ENCODE results near the gene CBY2. TPM values are rescaled to one million over a fixed set of nuclear protein-coding genes. Genes with fewer than 3 reads are reported as not detected.
"Not testable (repeated sequence)": the region's sequence is repeated elsewhere in the genome, so short reads cannot be mapped to it uniquely, and the experiment has no call there.

CBY2 gene, protein sequence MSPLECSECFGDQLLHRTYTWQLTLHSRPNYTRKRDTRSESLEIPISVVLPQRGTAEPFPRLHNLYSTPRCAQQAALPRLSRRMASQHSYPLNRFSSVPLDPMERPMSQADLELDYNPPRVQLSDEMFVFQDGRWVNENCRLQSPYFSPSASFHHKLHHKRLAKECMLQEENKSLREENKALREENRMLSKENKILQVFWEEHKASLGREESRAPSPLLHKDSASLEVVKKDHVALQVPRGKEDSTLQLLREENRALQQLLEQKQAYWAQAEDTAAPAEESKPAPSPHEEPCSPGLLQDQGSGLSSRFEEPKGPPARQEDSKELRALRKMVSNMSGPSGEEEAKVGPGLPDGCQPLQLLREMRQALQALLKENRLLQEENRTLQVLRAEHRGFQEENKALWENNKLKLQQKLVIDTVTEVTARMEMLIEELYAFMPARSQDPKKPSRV
- not detected for total RNA-seq

GRCh38 chr13:45702088-45702487 is at the start of gene CBY2:
Gene CBY2, plus strand, starts transcription at chr13:45702320. Its CDS starts 71 bp downstream, at chr13:45702391.
- Mint-ChIP-seq H3K9me3 (ENCODE audit: low read depth) (no peaks in the 10 kb centered on the region), H3K36me3 (ENCODE audit: low read depth) (no peaks in the 10 kb centered on the region), H3K27me3 (peaks cover 7% of the 10 kb centered on the region), H3K4me1 (peaks cover 22% of the 10 kb centered on the region), H3K27ac (peak within 1 kb of the TSS; percentile 84), H3K4me3 (peak within 1 kb of the TSS; percentile 4)
- ChIA-PET POLR2A (no interaction called here), CTCF (interaction anchor here (0.6 to 1.0 kb wide), 3 partner anchors 13 to 264 kb away, joined by 3 to 4 read pairs (median 3); no protein-coding TSS in a partner anchor)
- intact Hi-C loops (cut with DNase I, micrococcal nuclease): loop anchor here in 1 of 2 experiments (5.0 kb wide), 1 partner anchor 495 kb away; no protein-coding TSS in a partner anchor
- DNase-seq: no peak
- ATAC-seq: peak; percentile 23

DNA sequence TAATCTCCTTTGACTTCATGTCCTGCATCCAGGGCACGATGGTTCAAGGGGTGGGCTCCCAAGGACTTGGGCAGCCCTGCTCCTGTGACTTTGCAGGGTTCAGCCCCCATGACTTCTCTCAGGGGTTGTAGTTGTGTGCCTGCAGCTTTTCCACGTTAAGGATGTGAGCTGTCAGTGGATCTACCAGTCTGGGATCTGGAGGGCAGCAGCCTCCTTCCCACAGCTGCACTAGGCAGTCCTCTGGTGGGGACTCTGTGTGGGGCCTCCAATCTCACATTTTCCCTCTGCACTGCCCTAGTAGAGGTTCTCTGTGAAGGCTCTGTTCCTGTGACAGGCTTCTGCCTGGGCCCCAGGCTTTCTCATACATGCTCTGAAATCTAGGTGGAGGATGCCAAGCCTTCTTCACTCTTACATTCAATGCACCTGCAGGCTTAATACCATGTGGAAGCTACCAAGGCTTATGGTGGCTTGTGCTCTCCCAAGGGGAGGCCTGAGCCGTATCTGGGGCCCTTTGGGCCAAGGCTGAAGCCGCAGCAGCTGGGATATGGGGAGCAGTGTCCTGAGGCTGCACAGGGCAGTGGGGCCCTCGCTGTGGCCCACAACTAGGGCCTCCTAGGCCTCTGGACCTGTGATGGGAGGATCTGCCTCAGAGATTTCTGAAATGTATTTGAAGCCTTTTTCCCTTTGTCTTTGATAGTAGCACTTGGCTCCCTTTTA is 47.3 kb upstream of the CBY2 start:
- ChIA-PET POLR2A (no interaction called here), CTCF (interaction anchor here (1.3 kb wide), 1 partner anchor 23 kb away, joined by 4 read pairs; no protein-coding TSS in a partner anchor)
- DNase-seq: no peak
- Mint-ChIP-seq H3K4me3 (no peak overlapping the region), H3K27me3 (no peaks in the 10 kb centered on the region), H3K4me1 (peaks cover 5% of the 10 kb centered on the region), H3K36me3 (ENCODE audit: low read depth) (no peaks in the 10 kb centered on the region), H3K9me3 (ENCODE audit: low read depth) (no peaks in the 10 kb centered on the region), H3K27ac (no peak overlapping the region)
- intact Hi-C loops (cut with DNase I, micrococcal nuclease): no loop called here
- no peak for ATAC-seq

- Mint-ChIP-seq H3K4me1 (peaks cover 8% of the 10 kb centered on the region), H3K4me3 (no peak overlapping the region), H3K27ac (no peak overlapping the region), H3K9me3 (ENCODE audit: low read depth) (peaks cover 2% of the 10 kb centered on the region), H3K36me3 (ENCODE audit: low read depth) (no peaks in the 10 kb centered on the region), H3K27me3 (no peaks in the 10 kb centered on the region)
- intact Hi-C loops (cut with DNase I, micrococcal nuclease): no loop called here
- ATAC-seq (no peak), DNase-seq (no peak)
- POLR2A ChIA-PET: no interaction called here
- CTCF ChIA-PET: no interaction called here
These were observed 43.4 kb upstream of the CBY2 start for GRCh38 chr13:45658586-45659235.

DNA sequence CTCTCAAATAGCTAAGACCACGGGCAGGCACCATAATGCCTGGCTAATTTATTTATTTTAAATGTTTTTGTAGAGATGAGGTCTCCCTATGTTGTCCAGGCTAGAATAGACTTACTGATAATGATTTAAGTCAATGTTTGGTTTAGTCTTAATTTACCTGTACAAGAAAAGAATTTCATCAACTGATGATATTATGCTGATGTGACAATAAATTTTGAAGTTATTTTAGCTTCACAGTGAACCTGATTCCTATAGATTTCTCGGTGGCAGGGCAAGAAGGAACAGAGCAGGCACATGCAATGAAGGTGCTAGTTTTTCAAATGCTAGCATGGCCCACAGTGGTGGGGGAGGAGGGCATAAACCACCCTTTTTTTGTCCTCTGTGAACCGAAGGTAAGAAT is 42.6 kb upstream of the CBY2 start:
- Mint-ChIP-seq H3K9me3 (ENCODE audit: low read depth) (peaks cover 2% of the 10 kb centered on the region), H3K4me1 (peaks cover 8% of the 10 kb centered on the region), H3K36me3 (ENCODE audit: low read depth) (no peaks in the 10 kb centered on the region), H3K27me3 (no peaks in the 10 kb centered on the region), H3K4me3 (no peak overlapping the region), H3K27ac (no peak overlapping the region)
- ATAC-seq: no peak
- CTCF ChIA-PET: no interaction called here
- DNase-seq: no peak
- intact Hi-C loops (cut with DNase I, micrococcal nuclease): no loop called here
- POLR2A ChIA-PET: no interaction called here

DNA sequence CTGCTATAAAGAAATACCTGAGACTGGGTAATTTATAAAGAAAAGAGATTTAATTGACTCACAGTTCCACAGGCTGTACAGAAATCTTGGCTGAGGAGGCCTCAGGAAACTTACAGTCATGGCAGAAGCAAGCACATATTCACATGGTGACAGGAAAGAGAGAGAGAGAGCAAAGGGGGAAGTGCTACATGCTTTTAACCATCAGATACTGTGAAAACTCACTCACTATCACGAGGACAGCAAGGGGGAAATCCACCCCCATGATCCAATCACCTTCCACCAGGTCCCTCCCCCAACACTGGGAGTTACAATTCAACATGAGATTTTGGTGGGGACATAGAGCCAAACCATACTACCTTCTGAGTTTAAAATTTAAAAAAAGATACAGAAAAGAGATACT is 41.7 kb upstream of the CBY2 start:
- intact Hi-C loops (cut with DNase I, micrococcal nuclease): loop anchor here in 1 of 2 experiments (10.0 kb wide), 1 partner anchor 56 kb away; no protein-coding TSS in a partner anchor
- POLR2A ChIA-PET: not testable (repeated sequence)
- peak; percentile 26 for ATAC-seq

GRCh38 chr13:45662162-45662561 is 40.0 kb upstream of the CBY2 start:
- intact Hi-C loops (cut with DNase I, micrococcal nuclease): loop anchor here in 1 of 2 experiments (10.0 kb wide), 1 partner anchor 57 kb away; no protein-coding TSS in a partner anchor
- Mint-ChIP-seq H3K27ac (no peak overlapping the region), H3K4me1 (peaks cover 8% of the 10 kb centered on the region), H3K36me3 (ENCODE audit: low read depth) (no peaks in the 10 kb centered on the region), H3K27me3 (no peaks in the 10 kb centered on the region), H3K4me3 (no peak overlapping the region), H3K9me3 (ENCODE audit: low read depth) (peaks cover 2% of the 10 kb centered on the region)
- DNase-seq: no peak
- no peak for ATAC-seq
- CTCF ChIA-PET: interaction anchor here (1.0 kb wide), 1 partner anchor 14 kb away, joined by 3 read pairs; no protein-coding TSS in a partner anchor
- POLR2A ChIA-PET: interaction anchor here (0.6 kb wide), 1 partner anchor 224 kb away, joined by 3 read pairs; no protein-coding TSS in a partner anchor

More for the DNA sequence above, 41.7 kb upstream of the CBY2 start:
- H3K27me3 Mint-ChIP-seq; CTCF ChIA-PET; H3K9me3 Mint-ChIP-seq (ENCODE audit: low read depth); H3K4me1 Mint-ChIP-seq; H3K4me3 Mint-ChIP-seq; H3K27ac Mint-ChIP-seq; DNase-seq; H3K36me3 Mint-ChIP-seq (ENCODE audit: low read depth): not testable (repeated sequence)

DNA sequence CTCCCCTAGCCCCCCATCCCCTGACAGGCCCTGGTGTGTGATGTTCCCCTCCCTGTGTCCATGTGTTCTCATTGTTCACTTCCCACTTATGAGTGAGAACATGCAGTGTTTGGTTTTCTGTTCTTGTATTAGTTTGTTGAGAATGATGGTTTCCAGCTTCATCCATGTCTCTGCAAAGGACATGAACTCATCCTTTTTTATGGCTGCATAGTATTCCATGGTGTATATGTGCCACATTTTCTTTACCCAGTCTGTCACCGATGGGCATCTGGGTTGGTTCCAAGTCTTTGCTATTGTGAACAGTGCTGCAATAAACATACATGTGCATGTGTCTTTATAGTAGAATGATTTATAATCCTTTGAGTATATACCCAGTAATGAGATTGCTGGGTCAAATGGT is 39.2 kb upstream of the CBY2 start:
- DNase-seq; CTCF ChIA-PET; H3K27me3 Mint-ChIP-seq; ATAC-seq; H3K27ac Mint-ChIP-seq; POLR2A ChIA-PET; H3K4me1 Mint-ChIP-seq; H3K4me3 Mint-ChIP-seq; H3K36me3 Mint-ChIP-seq (ENCODE audit: low read depth); H3K9me3 Mint-ChIP-seq (ENCODE audit: low read depth): not testable (repeated sequence)
- intact Hi-C loops (cut with DNase I, micrococcal nuclease): loop anchor here in 1 of 2 experiments (10.0 kb wide), 1 partner anchor 58 kb away; no protein-coding TSS in a partner anchor

DNA sequence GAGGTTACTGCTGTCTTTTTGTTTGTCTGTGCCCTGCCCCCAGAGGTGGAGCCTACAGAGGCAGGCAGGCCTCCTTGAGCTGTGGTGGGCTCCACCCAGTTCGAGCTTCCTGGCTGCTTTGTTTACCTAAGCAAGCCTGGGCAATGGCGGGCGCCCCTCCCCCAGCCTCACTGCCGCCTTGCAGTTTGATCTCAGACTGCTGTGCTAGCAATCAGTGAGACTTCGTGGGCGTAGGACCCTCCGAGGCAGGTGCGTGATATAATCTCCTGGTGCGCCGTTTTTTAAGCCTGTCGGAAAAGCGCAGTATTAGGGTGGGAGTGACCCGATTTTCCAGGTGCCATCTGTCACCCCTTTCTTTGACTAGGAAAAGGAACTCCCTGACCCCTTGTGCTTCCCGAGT is 32.5 kb upstream of the CBY2 start:
- intact Hi-C loops (cut with DNase I, micrococcal nuclease): loop anchor here in 1 of 2 experiments (10.0 kb wide), 1 partner anchor 65 kb away; no protein-coding TSS in a partner anchor

GRCh38 chr13:45670189-45670885 is 31.8 kb upstream of the CBY2 start:
- intact Hi-C loops (cut with DNase I, micrococcal nuclease): no loop called here
- ATAC-seq (no peak), DNase-seq (no peak)
- Mint-ChIP-seq H3K9me3 (ENCODE audit: low read depth) (peaks cover 3% of the 10 kb centered on the region), H3K4me3 (no peak overlapping the region), H3K27ac (no peak overlapping the region), H3K36me3 (ENCODE audit: low read depth) (no peaks in the 10 kb centered on the region), H3K4me1 (peaks cover 11% of the 10 kb centered on the region), H3K27me3 (no peaks in the 10 kb centered on the region)
- POLR2A ChIA-PET: no interaction called here
- CTCF ChIA-PET: interaction anchor here (1.1 kb wide), 1 partner anchor 14 kb away, joined by 4 read pairs; no protein-coding TSS in a partner anchor

More for the DNA sequence above, 32.5 kb upstream of the CBY2 start:
- DNase-seq; H3K27ac Mint-ChIP-seq; ATAC-seq; H3K4me3 Mint-ChIP-seq; H3K36me3 Mint-ChIP-seq (ENCODE audit: low read depth); H3K27me3 Mint-ChIP-seq; CTCF ChIA-PET; POLR2A ChIA-PET; H3K9me3 Mint-ChIP-seq (ENCODE audit: low read depth): not testable (repeated sequence)
- H3K4me1 Mint-ChIP-seq: peaks cover 11% of the 10 kb centered on the region

- no peak for DNase-seq
- Mint-ChIP-seq H3K36me3 (ENCODE audit: low read depth) (no peaks in the 10 kb centered on the region), H3K4me1 (peaks cover 9% of the 10 kb centered on the region)
These were observed 27.2 kb upstream of the CBY2 start for GRCh38 chr13:45674908-45675307.

DNA sequence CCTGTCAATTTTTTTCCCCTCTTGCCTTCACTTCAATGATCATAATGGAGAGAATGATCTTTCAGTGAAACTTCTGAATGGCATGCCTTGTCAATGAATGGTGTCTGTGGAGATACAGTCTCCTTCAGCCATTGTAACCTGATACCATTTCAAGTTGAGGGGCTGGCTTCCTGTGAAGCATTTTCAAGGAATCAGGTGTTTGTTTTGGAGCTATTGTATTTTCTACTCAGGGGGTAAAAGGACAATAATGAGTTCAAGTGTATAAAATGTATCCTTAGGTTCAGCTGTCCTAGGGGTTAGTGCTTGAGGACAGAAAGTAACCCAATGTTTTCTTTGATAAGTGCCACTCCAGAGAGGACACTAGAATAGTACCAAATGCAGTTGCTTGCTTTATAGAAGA is 23.8 kb upstream of the CBY2 start:
- ChIA-PET POLR2A (no interaction called here), CTCF (no interaction called here)
- H3K27me3 Mint-ChIP-seq: no peaks in the 10 kb centered on the region

More at GRCh38 chr13:45674908-45675307, 27.2 kb upstream of the CBY2 start:
- no peak for ATAC-seq
- no peaks in the 10 kb centered on the region for H3K27me3 Mint-ChIP-seq
- H3K4me3 Mint-ChIP-seq: no peak overlapping the region
- H3K27ac Mint-ChIP-seq: no peak overlapping the region
- intact Hi-C loops (cut with DNase I, micrococcal nuclease): no loop called here
- POLR2A ChIA-PET: no interaction called here
- no peaks in the 10 kb centered on the region for H3K9me3 Mint-ChIP-seq (ENCODE audit: low read depth)
- CTCF ChIA-PET: interaction anchor here (0.8 kb wide), 1 partner anchor 16 kb away, joined by 3 read pairs; no protein-coding TSS in a partner anchor

More for the DNA sequence above, 23.8 kb upstream of the CBY2 start:
- DNase-seq (no peak), ATAC-seq (no peak)
- no peaks in the 10 kb centered on the region for H3K9me3 Mint-ChIP-seq (ENCODE audit: low read depth)
- H3K4me1 Mint-ChIP-seq: no peaks in the 10 kb centered on the region
- intact Hi-C loops (cut with DNase I, micrococcal nuclease): no loop called here
- no peak overlapping the region for H3K4me3 Mint-ChIP-seq
- H3K27ac Mint-ChIP-seq: no peak overlapping the region
- no peaks in the 10 kb centered on the region for H3K36me3 Mint-ChIP-seq (ENCODE audit: low read depth)

Measured in activated CD4-positive, alpha-beta T cell treated with anti-CD3 and anti-CD28 coated beads for 36 hours (primary cell).